ENCODE measurements around the gene CD302.
"Not testable (repeated sequence)": the region's sequence is repeated elsewhere in the genome, so short reads cannot be mapped to it uniquely, and the experiment has no call there.

The CD302 gene

GRCh38 chr2:159792599-159792998 lies 5.4 kb downstream of the CD302 start:
- DNase-seq, result no peak

DNA sequence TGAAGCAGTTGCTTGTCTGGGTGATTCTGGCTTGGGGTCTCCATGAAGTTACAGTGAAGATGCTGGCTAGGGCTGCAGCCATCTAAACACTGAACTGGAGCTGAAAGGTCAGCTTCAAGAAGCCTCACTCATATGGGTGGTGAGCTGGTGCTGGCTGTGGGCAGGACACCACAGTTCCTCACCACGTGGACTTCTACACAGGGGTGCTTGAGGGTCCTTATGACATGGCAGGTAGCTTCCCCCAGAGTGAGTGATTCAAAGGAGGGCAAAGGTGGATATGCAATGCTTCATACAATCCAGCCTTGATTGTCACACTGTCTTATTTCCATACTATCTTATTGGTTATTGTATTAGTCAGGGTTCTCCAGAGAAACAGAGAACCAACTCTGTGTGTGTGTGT lies 6.0 kb downstream of the CD302 start:
- no peak for DNase-seq

DNA sequence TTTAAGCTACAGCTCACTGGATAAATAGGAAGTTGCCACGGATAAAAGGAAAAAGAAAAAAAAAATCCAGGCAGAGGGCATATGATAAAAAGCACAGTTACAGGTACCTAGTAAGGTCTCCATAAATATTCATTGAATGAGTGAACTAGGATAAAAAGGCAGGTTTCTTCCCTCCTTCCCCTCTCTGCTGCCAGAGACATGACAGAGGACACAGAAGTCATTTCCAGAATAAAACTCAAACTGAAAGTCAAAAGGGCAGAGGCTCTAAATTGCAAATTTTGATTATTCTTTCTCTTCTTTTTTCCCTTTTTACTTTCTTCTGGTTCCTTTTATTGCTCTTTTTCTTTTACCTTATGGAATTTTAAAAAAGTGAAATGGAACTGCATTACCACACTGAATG lies 7.7 kb downstream of the CD302 start:
- no peak for DNase-seq

DNA sequence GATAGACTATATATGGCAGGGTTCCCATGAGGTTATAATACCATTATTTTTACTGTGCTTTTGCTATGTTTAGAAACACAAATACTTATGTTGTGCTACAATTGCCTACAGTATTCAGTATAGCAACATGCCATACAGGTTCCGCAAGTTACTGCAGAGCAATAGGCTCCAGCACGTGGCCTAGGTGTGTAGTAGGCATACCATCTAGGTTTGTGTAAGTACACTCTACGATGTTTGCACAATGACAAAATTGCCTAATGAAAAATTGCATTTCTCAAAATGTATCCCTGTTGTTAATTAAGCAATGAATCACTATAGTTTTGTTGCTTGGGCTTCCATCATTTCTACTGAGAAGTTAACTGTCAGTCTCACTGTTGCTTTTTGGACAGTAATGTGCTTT lies 9.8 kb downstream of the CD302 start:
- no peak for DNase-seq

GRCh38 chr2:159787647-159788046 lies 10.4 kb downstream of the CD302 start:
- DNase-seq, result not testable (repeated sequence)

DNA sequence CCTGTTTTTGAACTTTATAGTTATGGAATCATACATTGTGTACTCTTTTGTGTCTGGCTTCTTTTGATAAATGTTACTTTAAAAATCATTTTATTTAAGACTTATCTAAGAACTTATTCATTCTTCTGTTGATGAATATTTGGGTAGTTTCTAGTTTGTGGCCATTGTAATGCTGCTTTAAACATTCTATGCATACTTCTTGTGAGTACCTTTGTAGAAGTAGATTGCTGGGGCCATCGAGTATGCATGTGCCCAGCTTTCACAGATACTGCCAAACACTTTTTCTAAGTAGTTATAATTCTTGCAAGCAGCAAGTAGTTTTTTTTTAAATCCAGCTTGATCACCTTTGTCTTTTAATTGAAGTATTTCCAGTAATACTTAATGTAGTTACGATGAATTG lies 11.1 kb downstream of the CD302 start:
- no peak for DNase-seq

DNA sequence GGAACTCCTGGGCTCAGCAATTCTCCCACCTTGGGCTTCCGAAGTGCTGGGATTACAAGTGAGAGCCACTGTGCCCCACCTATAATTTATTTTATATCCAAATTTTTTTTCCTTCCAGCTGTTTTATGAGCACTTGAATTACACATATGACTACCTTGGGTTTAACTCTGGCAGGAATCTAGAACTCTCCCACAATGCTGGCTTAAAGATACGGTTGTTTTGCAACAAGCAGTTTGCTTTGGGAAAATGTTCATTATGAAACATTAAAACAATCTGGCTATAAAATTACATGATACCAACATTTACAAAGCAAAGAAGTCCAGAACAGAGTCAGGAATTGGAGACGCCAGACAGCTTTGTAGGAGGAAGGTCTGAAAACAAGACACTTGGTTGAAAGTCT lies 12.8 kb downstream of the CD302 start:
- DNase-seq, result no peak

DNA sequence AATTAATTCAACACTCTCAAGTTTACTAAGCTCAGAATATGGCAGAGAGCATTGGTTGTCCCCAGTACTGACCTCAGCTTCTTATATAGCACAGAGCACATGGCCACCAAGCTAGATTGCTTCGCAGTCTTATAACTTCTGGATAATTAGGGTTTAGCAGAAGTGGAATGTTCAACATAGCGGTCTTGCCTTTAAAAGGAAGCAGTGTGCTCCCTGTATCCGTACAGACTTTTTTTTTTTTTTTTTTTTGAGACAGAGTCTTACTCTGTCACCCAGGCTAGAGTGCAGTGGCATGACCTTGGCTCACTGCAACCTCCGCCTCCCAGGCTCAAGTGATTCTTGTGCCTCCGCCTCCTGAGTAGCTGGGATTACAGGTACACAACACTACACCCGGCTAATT lies 13.3 kb downstream of the CD302 start:
- DNase-seq, result not testable (repeated sequence)

DNA sequence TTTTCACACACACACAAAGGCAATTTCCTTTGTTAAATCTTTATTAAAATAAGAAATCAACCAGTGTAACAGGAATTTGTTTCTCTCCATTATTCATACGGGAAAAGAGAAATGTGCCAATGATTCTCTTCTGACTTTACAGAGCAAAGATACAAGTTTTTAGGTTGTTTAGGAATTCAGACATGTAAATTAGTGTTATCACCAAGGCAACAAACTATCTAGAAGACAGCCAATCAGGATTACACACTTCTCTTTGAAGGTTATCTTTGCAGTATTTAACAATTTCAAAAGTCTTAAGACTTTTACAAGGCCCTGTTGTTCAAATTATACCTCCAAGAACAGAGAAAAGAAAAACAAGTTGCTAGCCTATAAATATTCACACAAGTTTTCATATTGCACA lies 14.5 kb downstream of the CD302 start:
- DNase-seq, result no peak

GRCh38 chr2:159776321-159776720 lies 21.7 kb downstream of the CD302 start:
- DNase-seq, result no peak

GRCh38 chr2:159775021-159775420 lies 23.0 kb downstream of the CD302 start:
- no peak for DNase-seq

DNA sequence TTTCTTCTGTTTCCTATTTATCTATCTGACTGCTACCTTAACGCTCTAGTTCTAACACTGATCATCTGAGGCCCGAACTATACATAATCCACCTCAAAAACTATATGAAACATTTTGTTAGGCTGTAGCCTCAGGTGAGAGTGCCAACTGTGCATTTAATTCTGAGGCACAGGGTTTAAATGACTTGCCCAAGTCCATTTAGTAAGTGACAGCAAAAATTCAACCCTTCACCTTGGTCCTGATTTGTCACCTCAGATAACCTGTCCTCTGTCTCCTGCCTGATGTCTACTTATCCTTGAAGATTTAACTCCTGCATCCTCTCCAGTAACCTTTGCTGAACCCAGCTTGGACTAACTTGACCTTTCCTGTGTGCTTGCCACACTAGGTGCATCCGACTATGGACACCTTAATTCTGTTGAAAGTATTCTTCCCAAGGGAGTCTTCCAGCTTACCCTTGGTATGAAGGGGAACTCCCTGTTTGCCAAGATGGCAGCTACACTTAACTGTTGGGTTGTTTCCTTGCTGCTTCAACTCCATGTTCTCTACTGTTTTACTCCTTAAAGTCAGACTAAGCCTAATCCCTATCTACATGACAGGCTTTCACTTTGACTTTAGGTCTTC lies 23.5 kb downstream of the CD302 start:
- no peak for DNase-seq

DNA sequence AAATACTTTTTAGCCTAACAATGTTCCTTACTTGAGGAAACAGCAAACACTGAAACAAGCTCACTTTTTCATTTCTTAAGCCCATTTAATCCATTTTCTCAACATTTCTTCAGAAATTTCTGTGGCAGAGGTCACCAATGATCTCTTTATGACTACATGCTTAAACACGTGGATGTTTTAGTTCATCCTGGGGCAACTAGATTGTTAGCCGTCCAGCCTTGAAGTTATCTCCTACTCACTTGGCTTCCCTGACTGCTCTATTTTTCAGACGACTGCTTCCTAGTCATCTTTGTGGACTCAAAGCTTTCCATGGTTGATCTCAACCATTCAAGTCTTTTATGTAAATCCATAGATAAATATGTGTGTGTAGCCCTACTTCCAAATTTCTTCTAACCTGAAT lies 24.1 kb downstream of the CD302 start:
- DNase-seq, result no peak

GRCh38 chr2:159773426-159773825 lies 24.6 kb downstream of the CD302 start:
- no peak for DNase-seq

GRCh38 chr2:159769147-159769546 lies 28.9 kb downstream of the CD302 start:
- no peak for DNase-seq

DNA sequence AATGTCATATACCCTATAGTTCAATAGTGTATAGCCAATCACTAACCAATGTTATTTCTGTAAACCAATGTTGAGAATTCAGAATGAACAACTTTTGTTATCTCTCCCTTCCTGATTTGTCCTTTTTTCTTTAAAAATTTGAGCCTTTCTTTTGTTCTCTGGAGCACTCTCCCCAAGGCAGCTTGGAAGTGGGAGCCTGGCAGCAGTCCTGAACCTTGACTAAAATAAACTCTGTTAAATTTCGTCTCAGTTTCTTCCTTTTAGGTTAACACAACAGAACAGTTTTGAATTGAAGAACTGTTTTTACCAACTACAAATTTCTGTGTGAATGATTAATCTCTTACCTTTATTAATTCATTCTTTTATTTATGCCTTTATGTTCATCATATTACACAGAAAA lies 35.9 kb downstream of the CD302 start:
- DNase-seq, result no peak

- no peak for DNase-seq
Observed at GRCh38 chr2:159760326-159760725, 37.7 kb downstream of the CD302 start.

DNA sequence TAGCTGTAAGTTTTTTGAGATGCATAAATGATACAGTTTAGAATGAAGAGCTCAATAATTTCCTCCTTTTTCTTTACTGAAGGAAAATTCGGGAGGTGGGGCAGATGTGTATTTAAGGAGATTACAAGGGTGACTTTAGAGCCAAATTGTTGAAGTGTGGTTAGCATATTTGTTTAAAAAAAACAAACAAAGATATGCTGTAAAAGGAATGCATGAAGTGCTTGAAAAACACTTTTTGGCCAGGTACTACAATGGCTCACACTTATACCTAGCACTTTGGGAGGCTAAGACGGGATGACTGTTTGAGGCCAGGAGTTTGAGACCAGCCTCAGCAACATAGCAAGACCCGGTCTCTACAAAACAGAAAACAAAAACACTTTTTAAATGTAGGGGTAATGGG lies 38.4 kb downstream of the CD302 start:
- no peak for DNase-seq

GRCh38 chr2:159758686-159759085 lies 39.3 kb downstream of the CD302 start:
- DNase-seq, result no peak

GRCh38 chr2:159758239-159758638 lies 39.8 kb downstream of the CD302 start:
- DNase-seq, result no peak

DNA sequence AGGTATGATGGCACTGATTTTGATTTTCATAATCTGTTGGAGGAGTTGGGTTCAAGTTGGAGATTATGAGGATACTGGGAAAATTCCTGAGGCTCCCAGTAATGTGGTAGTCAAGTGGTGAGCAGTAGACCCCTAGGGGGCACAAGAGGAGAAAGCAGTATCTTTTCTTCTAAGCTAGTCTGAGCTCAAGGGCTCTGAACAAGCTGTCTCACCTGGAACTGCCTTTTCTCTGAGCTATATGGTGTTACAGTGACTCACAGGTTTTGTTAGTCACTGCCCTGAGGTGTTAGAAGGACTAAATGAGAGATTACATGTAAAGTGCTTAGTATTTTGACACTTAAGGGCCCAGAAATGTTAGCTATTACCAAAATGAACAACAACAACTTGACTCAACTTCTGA lies 42.2 kb downstream of the CD302 start:
- no peak for DNase-seq

DNA sequence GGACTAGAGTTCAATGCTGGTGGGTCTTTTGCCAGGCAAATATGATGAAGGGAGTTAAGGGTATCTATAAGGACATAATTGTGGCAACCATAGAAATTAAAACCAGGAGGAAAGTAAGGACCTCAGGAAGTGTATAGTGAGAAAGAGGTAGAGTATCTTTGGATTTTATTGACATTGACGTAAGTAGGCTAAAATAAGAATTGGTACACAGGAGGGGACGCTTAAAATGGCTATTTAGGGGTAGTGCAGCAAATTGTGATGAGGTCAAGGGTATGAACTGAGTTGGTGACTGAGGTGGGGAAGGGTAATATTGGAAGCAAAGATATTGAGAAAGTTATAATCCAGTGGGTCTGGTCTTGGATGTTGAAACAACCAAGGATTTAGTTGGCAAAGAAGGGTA lies 43.0 kb downstream of the CD302 start:
- DNase-seq, result no peak

DNA sequence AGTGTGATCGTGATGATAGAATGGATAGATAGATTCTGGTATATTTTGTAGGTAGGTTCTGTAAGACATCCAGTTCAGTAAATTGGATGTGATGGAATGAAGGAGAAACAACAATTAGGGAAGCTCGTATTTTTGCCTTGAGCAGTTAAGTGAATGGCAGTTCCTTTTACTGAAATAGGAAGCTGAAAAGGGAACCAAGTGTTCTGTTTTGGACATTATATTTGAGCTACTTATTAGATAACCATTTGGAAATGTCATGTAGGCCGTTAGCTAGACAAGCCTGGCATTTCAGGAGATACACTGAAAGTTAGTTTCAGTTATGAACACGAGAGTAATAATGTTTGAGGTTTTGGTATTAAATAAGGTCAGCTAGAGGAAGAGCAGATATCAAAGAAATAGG lies 44.2 kb downstream of the CD302 start:
- DNase-seq, result no peak

GRCh38 chr2:159750873-159751272 lies 47.1 kb downstream of the CD302 start:
- no peak for DNase-seq

GRCh38 chr2:159748089-159748488 lies 49.9 kb downstream of the CD302 start:
- DNase-seq, result no peak

GRCh38 chr2:159745237-159745636 lies 52.8 kb downstream of the CD302 start:
- DNase-seq, result not testable (repeated sequence)
